ENCODE data around the gene ZNF710. TPM values are rescaled to one million over a fixed set of nuclear protein-coding genes. Genes with fewer than 3 reads are reported as not detected.

The ZNF710 gene
- total and polyA plus RNA-seq, 10 donors, result 12.5 to 66.4 (median 30.2) TPM

- H3K4me3 ChIP-seq, result no peak overlapping the region
- peak overlapping the region in 4 of 8 donors; percentile 6 to 93 (median 70) for H3K27ac ChIP-seq
- no peak for TF ChIP-seq CTCF (IDR thresholded peaks at IDR 0.05 in 8 of 11, conservative IDR thresholded peaks at IDR 0.05 in 3 of 11)
- no peak for TF ChIP-seq POLR2AphosphoS5 (IDR thresholded peaks at IDR 0.05)
- TF ChIP-seq POLR2A (IDR thresholded peaks at IDR 0.05), result no peak
- H3K9me3 ChIP-seq, result peaks cover 0 to 9% (median 0%) of the 10 kb centered on the region in 8 donors
- H3K27me3 ChIP-seq (replicated peaks in 1 of 7), result no peaks in the 10 kb centered on the region
- no peaks in the 10 kb centered on the region for H3K36me3 ChIP-seq
- H3K4me1 ChIP-seq, result peaks cover 24 to 98% (median 54%) of the 10 kb centered on the region in 6 donors
- intact Hi-C loops (cut with DNase I; ENCODE audit: low total_unique reads), result no loop called here
- no peak for DNase-seq
- 90 to 100% (median 97%) methylated on average over 1 of the region's 1 CpG for WGBS, 5 donors
Observed at GRCh38 chr15:90029024-90029423, 27.9 kb downstream of the ZNF710 start.

- Histone ChIP-seq H3K4me3 (no peak overlapping the region), H3K36me3 (no peaks in the 10 kb centered on the region), H3K27ac (peak overlapping the region in 4 of 8 donors; percentile 50 to 93 (median 92)), H3K9me3 (peaks cover 0 to 9% (median 0%) of the 10 kb centered on the region in 8 donors), H3K4me1 (peaks cover 35 to 98% (median 60%) of the 10 kb centered on the region in 6 donors), H3K27me3 (replicated peaks in 1 of 7) (no peaks in the 10 kb centered on the region)
- intact Hi-C loops (cut with DNase I; ENCODE audit: low total_unique reads), result no loop called here
- peak; percentile 56 for DNase-seq
- WGBS, 5 donors, result 86 to 94% (median 91%) methylated on average over 8 of the region's 8 CpGs
- TF ChIP-seq POLR2AphosphoS5 (IDR thresholded peaks at IDR 0.05) (peak in 1 of 3 donors; percentile 10), CTCF (IDR thresholded peaks at IDR 0.05 in 8 of 11, conservative IDR thresholded peaks at IDR 0.05 in 3 of 11) (no peak), POLR2A (IDR thresholded peaks at IDR 0.05) (no peak)
Observed at GRCh38 chr15:90030376-90030775, 29.3 kb downstream of the ZNF710 start.

- intact Hi-C loops (cut with DNase I; ENCODE audit: low total_unique reads), result no loop called here
- 16 to 28% (median 19%) methylated on average over 8 of the region's 8 CpGs for WGBS, 5 donors
- no peaks in the 10 kb centered on the region for H3K27me3 ChIP-seq (replicated peaks in 1 of 7)
- peak overlapping the region in 1 of 8 donors; percentile 46 for H3K4me3 ChIP-seq
- peak; percentile 58 for DNase-seq
- H3K4me1 ChIP-seq, result peaks cover 42 to 98% (median 68%) of the 10 kb centered on the region in 6 donors
- peak overlapping the region; percentile 43 to 93 (median 86) for H3K27ac ChIP-seq
- no peak for TF ChIP-seq CTCF (IDR thresholded peaks at IDR 0.05 in 8 of 11, conservative IDR thresholded peaks at IDR 0.05 in 3 of 11)
- peak in 1 of 3 donors; percentile 14 for TF ChIP-seq POLR2A (IDR thresholded peaks at IDR 0.05)
- peak in 1 of 3 donors; percentile 47 for TF ChIP-seq POLR2AphosphoS5 (IDR thresholded peaks at IDR 0.05)
- H3K36me3 ChIP-seq, result no peaks in the 10 kb centered on the region
- peaks cover 0 to 9% (median 0%) of the 10 kb centered on the region in 8 donors for H3K9me3 ChIP-seq
Observed at GRCh38 chr15:90031231-90031791, 30.2 kb downstream of the ZNF710 start.

GRCh38 chr15:90033006-90033405 lies 31.9 kb downstream of the ZNF710 start:
- WGBS, 5 donors, result 85 to 92% (median 87%) methylated on average over 5 of the region's 5 CpGs
- Histone ChIP-seq H3K27ac (peak overlapping the region in 7 of 8 donors; percentile 51 to 93 (median 91)), H3K4me3 (peak overlapping the region in 1 of 8 donors; percentile 2), H3K9me3 (peaks cover 0 to 3% (median 0%) of the 10 kb centered on the region in 8 donors), H3K36me3 (no peaks in the 10 kb centered on the region), H3K27me3 (replicated peaks in 1 of 7) (no peaks in the 10 kb centered on the region), H3K4me1 (peaks cover 58 to 100% (median 82%) of the 10 kb centered on the region in 6 donors)
- peak; percentile 31 for DNase-seq
- TF ChIP-seq POLR2A (IDR thresholded peaks at IDR 0.05), result no peak
- no peak for TF ChIP-seq CTCF (IDR thresholded peaks at IDR 0.05 in 8 of 11, conservative IDR thresholded peaks at IDR 0.05 in 3 of 11)
- no peak for TF ChIP-seq POLR2AphosphoS5 (IDR thresholded peaks at IDR 0.05)
- intact Hi-C loops (cut with DNase I; ENCODE audit: low total_unique reads), result no loop called here
